SK-N-SH treated with all-trans-retinoic acid at 6 μM for 48 hours (cell line): ENCODE measurements around the gene HLA-DRA.

Source experiments
- ARNTL ChIP-seq: fragments of 450-650 bp; formaldehyde crosslinking; IDR thresholded peaks from 2 replicates; pipeline ENCODE4 v1.5.0; 2020; ENCODE audit warnings: low read depth, mild to moderate bottlenecking, moderate library complexity, borderline replicate concordance
- GLIS3 ChIP-seq: fragments of 250-450 bp; sonication (Bioruptor Pico); IDR thresholded peaks from 2 replicates; pipeline ENCODE4 v1.5.0; 2020; ENCODE audit warnings: mild to moderate bottlenecking, moderate library complexity
- RARB ChIP-seq: fragments of 250-450 bp; sonication (Bioruptor Pico); IDR thresholded peaks from 2 replicates; pipeline ENCODE4 v1.8.0; 2021; ENCODE audit warnings: mild to moderate bottlenecking, moderate library complexity
- SNAI2 ChIP-seq: fragments of 250-450 bp; sonication (Bioruptor Pico); IDR thresholded peaks from 2 replicates; pipeline ENCODE4 v1.5.0; 2020; ENCODE audit warnings: mild to moderate bottlenecking, moderate library complexity
- TOX ChIP-seq: fragments of 250-450 bp; sonication (Bioruptor Pico); IDR thresholded peaks from 2 replicates; pipeline ENCODE4 v1.8.0; 2021; ENCODE audit warnings: mild to moderate bottlenecking, moderate library complexity, borderline replicate concordance
- ZFP3 ChIP-seq: fragments of 250-450 bp; sonication (Bioruptor Pico); IDR thresholded peaks from 2 replicates; pipeline ENCODE4 v1.5.0; 2020; ENCODE audit warnings: mild to moderate bottlenecking, moderate library complexity
- ZNF565 ChIP-seq: fragments of 450-650 bp; formaldehyde crosslinking; conservative IDR thresholded peaks from 2 replicates; pipeline ENCODE4 v1.5.0; 2020; ENCODE audit warnings: low read depth, mild to moderate bottlenecking, moderate library complexity
- ZNF70 ChIP-seq: fragments of 450-650 bp; formaldehyde crosslinking; IDR thresholded peaks from 2 replicates; pipeline ENCODE4 v1.5.0; 2020; ENCODE audit warnings: mild to moderate bottlenecking, moderate library complexity
- ZNF8 ChIP-seq: fragments of 450-650 bp; formaldehyde crosslinking; IDR thresholded peaks from 2 replicates; pipeline ENCODE4 v1.5.0; 2020; ENCODE audit warnings: mild to moderate bottlenecking, moderate library complexity
- TF ChIP-seq, protein P1 (sequence below): fragments of 250-450 bp; sonication (Bioruptor Pico); IDR thresholded peaks from 2 replicates; pipeline ENCODE4 v1.5.1; 2020; ENCODE audit warnings: low read depth, mild to moderate bottlenecking, moderate library complexity
- TF ChIP-seq, protein P2 (sequence below): fragments of 250-450 bp; sonication (Bioruptor Pico); IDR thresholded peaks from 2 replicates; pipeline ENCODE4 v1.8.0; 2020; ENCODE audit warnings: mild to moderate bottlenecking, moderate library complexity, borderline replicate concordance
- TF ChIP-seq, protein P3 (sequence below): fragments of 250-450 bp; sonication (Bioruptor Pico); IDR thresholded peaks from 2 replicates; pipeline ENCODE4 v1.8.0; 2021; ENCODE audit warnings: low read depth, mild to moderate bottlenecking, moderate library complexity, borderline replicate concordance
- TF ChIP-seq, protein P4 (sequence below): fragments of 250-450 bp; sonication (Bioruptor Pico); IDR thresholded peaks from 2 replicates; pipeline ENCODE4 v1.5.1; 2021; ENCODE audit warnings: mild to moderate bottlenecking, moderate library complexity
- TF ChIP-seq, protein P5 (sequence below): fragments of 250-450 bp; sonication (Bioruptor Pico); IDR thresholded peaks from 2 replicates; pipeline ENCODE4 v1.5.0; 2020; ENCODE audit warnings: mild to moderate bottlenecking, moderate library complexity

DNA sequence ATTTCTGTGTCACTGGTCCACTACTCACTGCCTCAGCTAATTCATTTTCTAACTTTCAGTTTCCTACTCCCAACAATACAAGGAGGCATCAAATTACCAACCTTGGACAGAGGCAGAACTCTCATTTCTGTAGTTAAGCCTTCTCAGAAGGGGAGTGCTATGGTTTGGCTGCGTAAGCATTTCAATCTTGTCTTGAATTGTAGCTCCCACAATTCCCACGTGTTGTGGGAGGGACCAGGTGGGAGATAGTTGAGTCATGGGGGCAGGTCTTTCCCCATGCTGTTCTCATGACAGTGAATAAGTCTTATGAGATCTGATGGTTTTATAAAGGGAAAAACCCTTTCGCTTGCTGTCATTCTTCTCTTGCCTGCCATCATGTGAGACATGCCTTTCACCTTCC lies 22.9 kb downstream of the HLA-DRA start:
- TF ChIP-seq ZFP3 (CRISPR knock-in tag) (no peak), SNAI2 (CRISPR knock-in tag) (no peak), ZNF565 (no peak), TOX (CRISPR knock-in tag) (no peak), ZNF70 (no peak), GLIS3 (CRISPR knock-in tag) (no peak), ARNTL (CRISPR knock-in tag) (no peak), ZNF8 (CRISPR knock-in tag) (no peak), RARB (no peak)
- TF ChIP-seq, protein P1, sequence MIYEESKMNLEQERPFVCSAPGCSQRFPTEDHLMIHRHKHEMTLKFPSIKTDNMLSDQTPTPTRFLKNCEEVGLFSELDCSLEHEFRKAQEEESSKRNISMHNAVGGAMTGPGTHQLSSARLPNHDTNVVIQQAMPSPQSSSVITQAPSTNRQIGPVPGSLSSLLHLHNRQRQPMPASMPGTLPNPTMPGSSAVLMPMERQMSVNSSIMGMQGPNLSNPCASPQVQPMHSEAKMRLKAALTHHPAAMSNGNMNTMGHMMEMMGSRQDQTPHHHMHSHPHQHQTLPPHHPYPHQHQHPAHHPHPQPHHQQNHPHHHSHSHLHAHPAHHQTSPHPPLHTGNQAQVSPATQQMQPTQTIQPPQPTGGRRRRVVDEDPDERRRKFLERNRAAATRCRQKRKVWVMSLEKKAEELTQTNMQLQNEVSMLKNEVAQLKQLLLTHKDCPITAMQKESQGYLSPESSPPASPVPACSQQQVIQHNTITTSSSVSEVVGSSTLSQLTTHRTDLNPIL = no peak
- TF ChIP-seq, protein P2, sequence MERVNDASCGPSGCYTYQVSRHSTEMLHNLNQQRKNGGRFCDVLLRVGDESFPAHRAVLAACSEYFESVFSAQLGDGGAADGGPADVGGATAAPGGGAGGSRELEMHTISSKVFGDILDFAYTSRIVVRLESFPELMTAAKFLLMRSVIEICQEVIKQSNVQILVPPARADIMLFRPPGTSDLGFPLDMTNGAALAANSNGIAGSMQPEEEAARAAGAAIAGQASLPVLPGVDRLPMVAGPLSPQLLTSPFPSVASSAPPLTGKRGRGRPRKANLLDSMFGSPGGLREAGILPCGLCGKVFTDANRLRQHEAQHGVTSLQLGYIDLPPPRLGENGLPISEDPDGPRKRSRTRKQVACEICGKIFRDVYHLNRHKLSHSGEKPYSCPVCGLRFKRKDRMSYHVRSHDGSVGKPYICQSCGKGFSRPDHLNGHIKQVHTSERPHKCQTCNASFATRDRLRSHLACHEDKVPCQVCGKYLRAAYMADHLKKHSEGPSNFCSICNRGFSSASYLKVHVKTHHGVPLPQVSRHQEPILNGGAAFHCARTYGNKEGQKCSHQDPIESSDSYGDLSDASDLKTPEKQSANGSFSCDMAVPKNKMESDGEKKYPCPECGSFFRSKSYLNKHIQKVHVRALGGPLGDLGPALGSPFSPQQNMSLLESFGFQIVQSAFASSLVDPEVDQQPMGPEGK (CRISPR knock-in tag) = no peak
- TF ChIP-seq, protein P3, sequence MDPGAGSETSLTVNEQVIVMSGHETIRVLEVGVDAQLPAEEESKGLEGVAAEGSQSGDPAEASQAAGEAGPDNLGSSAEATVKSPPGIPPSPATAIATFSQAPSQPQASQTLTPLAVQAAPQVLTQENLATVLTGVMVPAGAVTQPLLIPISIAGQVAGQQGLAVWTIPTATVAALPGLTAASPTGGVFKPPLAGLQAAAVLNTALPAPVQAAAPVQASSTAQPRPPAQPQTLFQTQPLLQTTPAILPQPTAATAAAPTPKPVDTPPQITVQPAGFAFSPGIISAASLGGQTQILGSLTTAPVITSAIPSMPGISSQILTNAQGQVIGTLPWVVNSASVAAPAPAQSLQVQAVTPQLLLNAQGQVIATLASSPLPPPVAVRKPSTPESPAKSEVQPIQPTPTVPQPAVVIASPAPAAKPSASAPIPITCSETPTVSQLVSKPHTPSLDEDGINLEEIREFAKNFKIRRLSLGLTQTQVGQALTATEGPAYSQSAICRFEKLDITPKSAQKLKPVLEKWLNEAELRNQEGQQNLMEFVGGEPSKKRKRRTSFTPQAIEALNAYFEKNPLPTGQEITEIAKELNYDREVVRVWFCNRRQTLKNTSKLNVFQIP (CRISPR knock-in tag) = no peak
- TF ChIP-seq, protein P4, sequence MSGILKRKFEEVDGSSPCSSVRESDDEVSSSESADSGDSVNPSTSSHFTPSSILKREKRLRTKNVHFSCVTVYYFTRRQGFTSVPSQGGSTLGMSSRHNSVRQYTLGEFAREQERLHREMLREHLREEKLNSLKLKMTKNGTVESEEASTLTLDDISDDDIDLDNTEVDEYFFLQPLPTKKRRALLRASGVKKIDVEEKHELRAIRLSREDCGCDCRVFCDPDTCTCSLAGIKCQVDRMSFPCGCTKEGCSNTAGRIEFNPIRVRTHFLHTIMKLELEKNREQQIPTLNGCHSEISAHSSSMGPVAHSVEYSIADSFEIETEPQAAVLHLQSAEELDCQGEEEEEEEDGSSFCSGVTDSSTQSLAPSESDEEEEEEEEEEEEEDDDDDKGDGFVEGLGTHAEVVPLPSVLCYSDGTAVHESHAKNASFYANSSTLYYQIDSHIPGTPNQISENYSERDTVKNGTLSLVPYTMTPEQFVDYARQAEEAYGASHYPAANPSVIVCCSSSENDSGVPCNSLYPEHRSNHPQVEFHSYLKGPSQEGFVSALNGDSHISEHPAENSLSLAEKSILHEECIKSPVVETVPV (CRISPR knock-in tag) = no peak
- TF ChIP-seq, protein P5, sequence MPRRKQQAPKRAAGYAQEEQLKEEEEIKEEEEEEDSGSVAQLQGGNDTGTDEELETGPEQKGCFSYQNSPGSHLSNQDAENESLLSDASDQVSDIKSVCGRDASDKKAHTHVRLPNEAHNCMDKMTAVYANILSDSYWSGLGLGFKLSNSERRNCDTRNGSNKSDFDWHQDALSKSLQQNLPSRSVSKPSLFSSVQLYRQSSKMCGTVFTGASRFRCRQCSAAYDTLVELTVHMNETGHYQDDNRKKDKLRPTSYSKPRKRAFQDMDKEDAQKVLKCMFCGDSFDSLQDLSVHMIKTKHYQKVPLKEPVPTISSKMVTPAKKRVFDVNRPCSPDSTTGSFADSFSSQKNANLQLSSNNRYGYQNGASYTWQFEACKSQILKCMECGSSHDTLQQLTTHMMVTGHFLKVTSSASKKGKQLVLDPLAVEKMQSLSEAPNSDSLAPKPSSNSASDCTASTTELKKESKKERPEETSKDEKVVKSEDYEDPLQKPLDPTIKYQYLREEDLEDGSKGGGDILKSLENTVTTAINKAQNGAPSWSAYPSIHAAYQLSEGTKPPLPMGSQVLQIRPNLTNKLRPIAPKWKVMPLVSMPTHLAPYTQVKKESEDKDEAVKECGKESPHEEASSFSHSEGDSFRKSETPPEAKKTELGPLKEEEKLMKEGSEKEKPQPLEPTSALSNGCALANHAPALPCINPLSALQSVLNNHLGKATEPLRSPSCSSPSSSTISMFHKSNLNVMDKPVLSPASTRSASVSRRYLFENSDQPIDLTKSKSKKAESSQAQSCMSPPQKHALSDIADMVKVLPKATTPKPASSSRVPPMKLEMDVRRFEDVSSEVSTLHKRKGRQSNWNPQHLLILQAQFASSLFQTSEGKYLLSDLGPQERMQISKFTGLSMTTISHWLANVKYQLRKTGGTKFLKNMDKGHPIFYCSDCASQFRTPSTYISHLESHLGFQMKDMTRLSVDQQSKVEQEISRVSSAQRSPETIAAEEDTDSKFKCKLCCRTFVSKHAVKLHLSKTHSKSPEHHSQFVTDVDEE = no peak
